OCI-LY7 (cell line): ENCODE data around the gene PPIL6.

Source experiments
- EZH2phosphoT487 ChIP-seq: fragments of 200-600 bp; sonication (generic); IDR thresholded peaks from 2 replicates; pipeline ENCODE4 v1.6.1; 2018; ENCODE audit warnings: low read depth, borderline replicate concordance, mild to moderate bottlenecking, mixed run types, antibody characterized with exemption, low read length, moderate library complexity, mixed read lengths
- TF ChIP-seq, protein P1 (sequence below): fragments of 200-600 bp; sonication (generic); conservative IDR thresholded peaks from 2 replicates; pipeline ENCODE4 v1.5.1; 2014; ENCODE audit warnings: mild to moderate bottlenecking, antibody characterized with exemption, low read length, moderate library complexity, mixed read lengths

DNA sequence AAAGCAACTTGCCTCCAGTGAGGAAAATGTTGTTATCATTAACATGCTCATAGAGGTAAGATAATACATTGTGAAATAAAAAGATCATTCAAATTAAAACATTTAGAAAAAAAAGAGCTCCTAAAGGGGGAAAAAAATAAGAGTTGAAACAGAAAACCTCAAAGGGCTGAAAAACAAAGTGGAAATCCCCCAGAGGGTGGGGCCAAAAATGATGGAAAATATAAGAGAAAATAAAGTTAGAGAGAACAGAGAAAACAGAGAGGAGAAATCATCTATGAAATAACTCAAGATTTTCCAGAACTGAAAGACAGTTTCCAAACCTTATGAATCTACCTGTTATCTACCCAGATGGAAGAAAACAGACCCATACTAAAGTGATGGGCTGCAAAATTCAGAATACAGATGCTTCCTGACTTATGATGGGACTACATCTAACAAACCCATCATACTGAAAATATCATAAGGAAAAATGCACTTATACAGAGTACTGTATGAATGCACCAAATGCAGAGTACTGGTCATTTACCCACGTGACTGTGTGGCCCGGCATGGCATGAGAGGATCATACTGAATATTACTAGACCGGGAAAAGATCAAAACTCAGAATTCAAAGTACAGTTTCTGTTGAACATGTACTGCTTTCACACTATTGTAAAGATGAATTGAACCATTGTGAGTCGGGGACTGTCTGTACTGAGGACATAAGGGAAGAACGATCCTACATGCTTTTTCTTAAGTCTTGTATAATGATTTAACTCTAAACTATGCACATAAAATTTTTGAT, 38.6 kb upstream of the PPIL6 start:
- TF ChIP-seq, protein P1, sequence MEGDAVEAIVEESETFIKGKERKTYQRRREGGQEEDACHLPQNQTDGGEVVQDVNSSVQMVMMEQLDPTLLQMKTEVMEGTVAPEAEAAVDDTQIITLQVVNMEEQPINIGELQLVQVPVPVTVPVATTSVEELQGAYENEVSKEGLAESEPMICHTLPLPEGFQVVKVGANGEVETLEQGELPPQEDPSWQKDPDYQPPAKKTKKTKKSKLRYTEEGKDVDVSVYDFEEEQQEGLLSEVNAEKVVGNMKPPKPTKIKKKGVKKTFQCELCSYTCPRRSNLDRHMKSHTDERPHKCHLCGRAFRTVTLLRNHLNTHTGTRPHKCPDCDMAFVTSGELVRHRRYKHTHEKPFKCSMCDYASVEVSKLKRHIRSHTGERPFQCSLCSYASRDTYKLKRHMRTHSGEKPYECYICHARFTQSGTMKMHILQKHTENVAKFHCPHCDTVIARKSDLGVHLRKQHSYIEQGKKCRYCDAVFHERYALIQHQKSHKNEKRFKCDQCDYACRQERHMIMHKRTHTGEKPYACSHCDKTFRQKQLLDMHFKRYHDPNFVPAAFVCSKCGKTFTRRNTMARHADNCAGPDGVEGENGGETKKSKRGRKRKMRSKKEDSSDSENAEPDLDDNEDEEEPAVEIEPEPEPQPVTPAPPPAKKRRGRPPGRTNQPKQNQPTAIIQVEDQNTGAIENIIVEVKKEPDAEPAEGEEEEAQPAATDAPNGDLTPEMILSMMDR: no peak
- TF ChIP-seq EZH2phosphoT487: no peak
